ENCODE data around the gene HBE1.
"Not testable (repeated sequence)": the region's sequence is repeated elsewhere in the genome, so short reads cannot be mapped to it uniquely, and the experiment has no call there.

The HBE1 gene

GRCh38 chr11:5285703-5286340 lies 16.1 kb upstream of the HBE1 start:
- no peak for DNase-seq (ENCODE audit: low spot score)

- DNase-seq (ENCODE audit: low spot score): no peak
Measured at GRCh38 chr11:5284637-5285036, 14.9 kb upstream of the HBE1 start.

GRCh38 chr11:5283882-5284281 lies 14.1 kb upstream of the HBE1 start:
- DNase-seq (ENCODE audit: low spot score): no peak

GRCh38 chr11:5283086-5283485 lies 13.3 kb upstream of the HBE1 start:
- no peak for DNase-seq (ENCODE audit: low spot score)

- no peak for DNase-seq (ENCODE audit: low spot score)
Measured at GRCh38 chr11:5282628-5283027, 12.9 kb upstream of the HBE1 start.

- DNase-seq (ENCODE audit: low spot score): no peak
Measured at GRCh38 chr11:5281596-5281995, 11.9 kb upstream of the HBE1 start.

GRCh38 chr11:5280582-5281102 lies 10.9 kb upstream of the HBE1 start:
- peak; percentile 5 for DNase-seq (ENCODE audit: low spot score)

GRCh38 chr11:5279471-5280090 lies 9.8 kb upstream of the HBE1 start:
- no peak for DNase-seq (ENCODE audit: low spot score)

- no peak for DNase-seq (ENCODE audit: low spot score)
Measured at GRCh38 chr11:5277807-5278382, 8.2 kb upstream of the HBE1 start.

- no peak for DNase-seq (ENCODE audit: low spot score)
Measured at GRCh38 chr11:5276697-5277096, 7.0 kb upstream of the HBE1 start.

GRCh38 chr11:5275369-5276110 lies 5.8 kb upstream of the HBE1 start:
- no peak for DNase-seq (ENCODE audit: low spot score)

- no peak for DNase-seq (ENCODE audit: low spot score)
Measured at GRCh38 chr11:5274395-5274794, 4.7 kb upstream of the HBE1 start.

- no peak for DNase-seq (ENCODE audit: low spot score)
Measured at GRCh38 chr11:5272395-5273017, 2.8 kb upstream of the HBE1 start.

GRCh38 chr11:5267033-5267563 lies 2.6 kb downstream of the HBE1 start:
- DNase-seq (ENCODE audit: low spot score): no peak

GRCh38 chr11:5266609-5267008 lies 3.1 kb downstream of the HBE1 start:
- DNase-seq (ENCODE audit: low spot score): no peak

GRCh38 chr11:5265832-5266231 lies 3.9 kb downstream of the HBE1 start:
- DNase-seq (ENCODE audit: low spot score): no peak

GRCh38 chr11:5258543-5259262 lies 11.0 kb downstream of the HBE1 start:
- DNase-seq (ENCODE audit: low spot score): no peak

- no peak for DNase-seq (ENCODE audit: low spot score)
Measured at GRCh38 chr11:5257296-5257695, 12.4 kb downstream of the HBE1 start.

- not testable (repeated sequence) for DNase-seq (ENCODE audit: low spot score)
Measured at GRCh38 chr11:5254646-5255413, 14.9 kb downstream of the HBE1 start, which contains the start of gene HBG2. TSS of gene HBG2 (minus strand) at chr11:5254781. CDS start at chr11:5254728, 53 bp downstream.

- not testable (repeated sequence) for DNase-seq (ENCODE audit: low spot score)
Measured at GRCh38 chr11:5254023-5254422, 15.7 kb downstream of the HBE1 start.

Measured in germinal center (tissue), 1 donor.